Heart right ventricle (tissue), 16 donors: Measurements from ENCODE around the gene ARAP1. TPM values are rescaled to one million over a fixed set of nuclear protein-coding genes. Genes with fewer than 3 reads are reported as not detected.

Experiments used
- ATAC-seq, 8 donors: fragments of 200-7000 bp; cut with Tn5 transposase; one replicate each; pipeline ENCODE4 v1.9.1; 2020; ENCODE audit warnings: mild to moderate bottlenecking in 8 of 8, moderate library complexity in 8 of 8, moderate number of reproducible peaks in 1 of 8
- DNase-seq, 2 donors: peaks; one replicate each; pipeline ENCODE4 v3.0.0-alpha.2; 2020
- H3K27ac ChIP-seq, 10 donors: fragments of 200-600 bp; sonication (generic) in 2 of 10; one replicate each; pipeline versions ENCODE4 v1.5.0 to v1.8.0; 2020 to 2022; ENCODE audit warnings: mild to moderate bottlenecking in 3 of 10
- H3K27me3 ChIP-seq, 7 donors: fragments of 200-600 bp; one replicate each; pipeline ENCODE4 v1.8.0; 2021 to 2022; ENCODE audit warnings: mild to moderate bottlenecking in 2 of 7
- H3K36me3 ChIP-seq, 9 donors: fragments of 200-600 bp; sonication (generic) in 1 of 9; one replicate each; pipeline versions ENCODE4 v1.5.0 to v1.8.0; 2020 to 2022; ENCODE audit warnings: mild to moderate bottlenecking in 2 of 9
- H3K4me1 ChIP-seq, 9 donors: fragments of 200-600 bp; sonication (generic) in 1 of 9; one replicate each; pipeline versions ENCODE4 v1.5.0 to v1.8.0; 2020 to 2022; ENCODE audit warnings: mild to moderate bottlenecking in 4 of 9
- H3K4me3 ChIP-seq, 10 donors: fragments of 200-600 bp; sonication (generic) in 2 of 10; one replicate each; pipeline versions ENCODE4 v1.5.0 to v1.8.0; 2020 to 2022; ENCODE audit warnings: mild to moderate bottlenecking in 7 of 10, moderate library complexity in 2 of 10
- H3K9me3 ChIP-seq, 11 donors: fragments of 200-600 bp in 10 of 11; sonication (generic) in 2 of 11; one replicate each; pipeline versions ENCODE4 v1.5.0 to v1.8.0; 2013 to 2022; ENCODE audit warnings: mild to moderate bottlenecking in 2 of 11, control low read depth in 1 of 11, moderate library complexity in 1 of 11
- CTCF ChIP-seq, 9 donors: fragments of 200-600 bp; sonication (generic) in 2 of 9; IDR thresholded peaks; one replicate each; pipeline versions ENCODE4 v1.5.0 to v1.8.0; 2021 to 2022; ENCODE audit warnings: antibody characterized with exemption in 9 of 9, mild to moderate bottlenecking in 5 of 9, moderate library complexity in 1 of 9
- WGBS, 2 donors: extraction: QIAGEN DNeasy Blood & Tissue Kit; methylation state at CpG; one replicate each; pipeline ENCODE4 v1.1.7; 2013; ENCODE audit warnings: inconsistent platforms in 1 of 2; 5-methylcytosine and 5-hydroxymethylcytosine counted together
- intact Hi-C, 10 donors: fragments of 100-400 bp; cut with DNase I; formaldehyde crosslinking; loops; one replicate each; pipeline versions ENCODE4 v1.11.1 to v1.14.2; 2022
- polyA plus RNA-seq, 2 donors: library from polyadenylated mRNA; stranded (reverse); fragments of 200-250 nt; gene quantifications; one replicate each; pipeline ENCODE4 v1.2.3, GENCODE V29; 2013
- total RNA-seq, 10 donors: library from RNA; stranded (reverse); fragmentation: NEBNext Ultra II Directional in 3 of 10; extraction: Animal tissue kit (Norgen Biotek cat#: 25700) in 3 of 10; gene quantifications; one replicate each; pipeline versions ENCODE4 v1.2.1 to v1.2.4, GENCODE V29; 2021 to 2023
- donor health status: Arrhythmogenic right ventricular cardiomyopathy.
- donor health status: ischemic (EF 13 %, LVEDD 7.1; RV severe dilation, severe dysfunction).
- donor health status: healthy with polysubstance abuse.
- donor health status: DM: no; HTN: yes; CAD: no.
- donor health status: DM: no; HTN: no; CAD: no.
- donor health status: ischemic (EF 25% LVEDD 6.9; RV normal size, moderate dysfunction).
- donor health status: ischemic (EF 25% LVEDD 5.7; RV mildly dilated, moderate dysfunction).
- donor health status: healthy.
- donor health status: DM: yes; HTN: yes; CAD: no.
- donor health status: Ischemic cardiomyopathy.
- donor health status: ischemic (EF 35%, LVEDD 5.7; RV mildly dilated, moderate dysfunction).
- donor health status: nonischemic (EF 11% LVEDD 7.7; RV severe dilation, severe dysfunction).
- donor health status: DM: yes; HTN: yes; CAD: no.
- donor health status: PGD.
- donor health status: ischemic (EF 29% LVEDD 5.4; RV normal size, mild dysfunction).
- donor health status: nonischemic (EF 23%, LVEDD 6.1; RV moderate dilation, normal function).

Gene ARAP1
- total and polyA plus RNA-seq, 12 donors, result 30.4 to 68.3 (median 40.8) TPM

- Histone ChIP-seq H3K27me3 (no peaks in the 10 kb centered on the region), H3K27ac (no peak overlapping the region), H3K4me1 (peaks cover 11 to 40% (median 32%) of the 10 kb centered on the region in 9 donors), H3K9me3 (no peaks in the 10 kb centered on the region), H3K36me3 (peaks cover 0 to 99% (median 43%) of the 10 kb centered on the region in 9 donors), H3K4me3 (no peak overlapping the region)
- TF ChIP-seq CTCF (IDR thresholded peaks at IDR 0.05), result no peak
- intact Hi-C loops, result no loop called here
- DNase-seq, result no peak
- WGBS, 2 donors, result 88 to 89% methylated on average over 9 of the region's 9 CpGs
- ATAC-seq, result no peak
Observed at GRCh38 chr11:72711141-72711540, 41.1 kb downstream of the ARAP1 start.

- intact Hi-C loops, result no loop called here
- Histone ChIP-seq H3K4me3 (no peak overlapping the region), H3K36me3 (peaks cover 0 to 99% (median 43%) of the 10 kb centered on the region in 9 donors), H3K27ac (no peak overlapping the region), H3K9me3 (no peaks in the 10 kb centered on the region), H3K27me3 (no peaks in the 10 kb centered on the region), H3K4me1 (peaks cover 11 to 33% (median 26%) of the 10 kb centered on the region in 9 donors)
- ATAC-seq, result no peak
- no peak for TF ChIP-seq CTCF (IDR thresholded peaks at IDR 0.05)
- 82 to 88% methylated on average over 11 of the region's 11 CpGs for WGBS, 2 donors
- DNase-seq, result no peak
Observed at GRCh38 chr11:72710278-72710677, 41.9 kb downstream of the ARAP1 start.

GRCh38 chr11:72709478-72710238 is 42.5 kb downstream of the ARAP1 start:
- DNase-seq, result no peak
- H3K9me3 ChIP-seq, result no peaks in the 10 kb centered on the region
- TF ChIP-seq CTCF (IDR thresholded peaks at IDR 0.05), result no peak
- no peaks in the 10 kb centered on the region for H3K27me3 ChIP-seq
- ATAC-seq, result no peak
- peaks cover 8 to 27% (median 20%) of the 10 kb centered on the region in 9 donors for H3K4me1 ChIP-seq
- intact Hi-C loops, result no loop called here
- H3K4me3 ChIP-seq, result no peak overlapping the region
- WGBS, 2 donors, result 94 to 97% methylated on average over 20 of the region's 20 CpGs
- no peak overlapping the region for H3K27ac ChIP-seq
- peaks cover 0 to 99% (median 43%) of the 10 kb centered on the region in 9 donors for H3K36me3 ChIP-seq

- Histone ChIP-seq H3K4me1 (peaks cover 0 to 30% (median 16%) of the 10 kb centered on the region in 9 donors), H3K4me3 (no peak overlapping the region), H3K27me3 (no peaks in the 10 kb centered on the region), H3K9me3 (no peaks in the 10 kb centered on the region), H3K36me3 (peaks cover 0 to 100% (median 50%) of the 10 kb centered on the region in 9 donors), H3K27ac (no peak overlapping the region)
- ATAC-seq, result no peak
- intact Hi-C loops, result no loop called here
- WGBS, 2 donors, result 91 to 96% methylated on average over 9 of the region's 9 CpGs
- no peak for DNase-seq
- no peak for TF ChIP-seq CTCF (IDR thresholded peaks at IDR 0.05)
Observed at GRCh38 chr11:72707032-72707431, 45.2 kb downstream of the ARAP1 start.
